Endothelial cell of umbilical vein (primary cell): ENCODE data around the gene MCF2L.

Experiments used
- CTCF ChIP-seq, 2 donors: IDR thresholded peaks; 1 replicate in 1 of 2; 2 replicates in 1 of 2; pipeline ENCODE4 v1.5.1; 2011; ENCODE audit warnings: low read length in 2 of 2, mild to moderate bottlenecking in 2 of 2, moderate library complexity in 2 of 2, control low read depth in 1 of 2, inconsistent platforms in 1 of 2, low read depth in 1 of 2; ENCODE audit not compliant: insufficient read depth in 1 of 2; ENCODE audit errors: extremely low read depth in 1 of 2
- EZH2 ChIP-seq: IDR thresholded peaks from 2 replicates; pipeline ENCODE4 v1.6.1; 2012; ENCODE audit warnings: borderline replicate concordance, low read depth, mild to moderate bottlenecking, moderate library complexity, low read length, inconsistent platforms; ENCODE audit not compliant: severe bottlenecking
- FOS ChIP-seq: IDR thresholded peaks from 2 replicates; pipeline ENCODE4 v1.6.1; 2011; ENCODE audit warnings: mild to moderate bottlenecking, low read length, moderate library complexity, borderline replicate concordance; ENCODE audit not compliant: insufficient read depth
- GATA2 ChIP-seq: IDR thresholded peaks from 2 replicates; pipeline ENCODE4 v1.7.0; 2011; ENCODE audit warnings: low read depth, mild to moderate bottlenecking, moderate library complexity, mixed read lengths, low read length; ENCODE audit not compliant: insufficient read length, insufficient read depth
- JUN ChIP-seq: IDR thresholded peaks from 2 replicates; pipeline ENCODE4 v1.6.1; 2011; ENCODE audit warnings: borderline replicate concordance, low read depth; ENCODE audit not compliant: insufficient read length, insufficient read depth
- MAX ChIP-seq: IDR thresholded peaks from 2 replicates; pipeline ENCODE4 v1.6.1; 2011; ENCODE audit not compliant: insufficient read depth, insufficient read length
- MYC ChIP-seq: IDR thresholded peaks from one replicate; pipeline ENCODE4 v1.6.1; 2011; ENCODE audit warnings: mild to moderate bottlenecking, low read depth, low read length
- POLR2A ChIP-seq: IDR thresholded peaks from 2 replicates; pipeline ENCODE4 v1.6.1; 2012; ENCODE audit warnings: low read depth, mild to moderate bottlenecking, control low read depth, low read length
- POLR2AphosphoS5 ChIP-seq: IDR thresholded peaks from 2 replicates; pipeline ENCODE4 v1.6.1; 2012; ENCODE audit warnings: low read depth, mild to moderate bottlenecking, control low read depth, low read length, moderate library complexity; ENCODE audit not compliant: insufficient read depth

GRCh38 chr13:113094410-113094800 is 125.4 kb downstream of the MCF2L start:
- TF ChIP-seq POLR2AphosphoS5 (no peak), CTCF (IDR thresholded peaks at IDR 0.05; ENCODE audit: extremely low read depth in 1 of 2, insufficient read depth in 1 of 2, low read depth in 1 of 2, low read length in 2 of 2) (no peak), POLR2A (no peak), MAX (no peak), JUN (no peak), EZH2 (no peak), GATA2 (no peak), MYC (no peak), FOS (no peak)
